Liver (tissue), 3 donors: ENCODE results near the gene TENM3.

Experiments used
- ATF3 ChIP-seq: IDR thresholded peaks from 2 replicates; pipeline ENCODE4 v1.6.1; 2016; ENCODE audit warnings: antibody characterized with exemption
- CTCF ChIP-seq: fragments of 150-350 bp; IDR thresholded peaks from 2 replicates; pipeline ENCODE4 v1.5.1; 2017; ENCODE audit warnings: improper control_type of control experiment, low read depth, low read length; ENCODE audit not compliant: missing input control
- EGR1 ChIP-seq, 2 donors: IDR thresholded peaks; 2 replicates each; pipeline ENCODE4 v1.6.1; 2016 to 2018; ENCODE audit warnings: antibody characterized with exemption in 2 of 2, low read depth in 2 of 2
- FOXA1 ChIP-seq: IDR thresholded peaks from 2 replicates; pipeline ENCODE4 v1.6.1; 2016; ENCODE audit warnings: antibody characterized with exemption
- GABPA ChIP-seq, 2 donors: IDR thresholded peaks in 1 of 2; conservative IDR thresholded peaks in 1 of 2; 2 replicates each; pipeline ENCODE4 v1.6.1; 2016; ENCODE audit warnings: antibody characterized with exemption in 2 of 2, mild to moderate bottlenecking in 1 of 2, moderate library complexity in 1 of 2
- JUND ChIP-seq, 2 donors: IDR thresholded peaks; 2 replicates each; pipeline ENCODE4 v1.6.1; 2016; ENCODE audit warnings: antibody characterized with exemption in 2 of 2
- MAX ChIP-seq: IDR thresholded peaks from 2 replicates; pipeline ENCODE4 v1.6.1; 2016; ENCODE audit warnings: antibody characterized with exemption
- NR2F2 ChIP-seq: IDR thresholded peaks from 2 replicates; pipeline ENCODE4 v1.6.1; 2016; ENCODE audit warnings: antibody characterized with exemption
- RAD21 ChIP-seq, 2 donors: IDR thresholded peaks; 2 replicates each; pipeline ENCODE4 v1.6.1; 2016; ENCODE audit warnings: antibody characterized with exemption in 2 of 2, mild to moderate bottlenecking in 2 of 2
- RXRA ChIP-seq, 2 donors: IDR thresholded peaks; 2 replicates each; pipeline ENCODE4 v1.6.1; 2017 to 2018; ENCODE audit warnings: antibody characterized with exemption in 2 of 2, mild to moderate bottlenecking in 1 of 2
- SP1 ChIP-seq: IDR thresholded peaks from 2 replicates; pipeline ENCODE4 v1.6.1; 2018; ENCODE audit warnings: antibody characterized with exemption, mild to moderate bottlenecking
- TAF1 ChIP-seq: conservative IDR thresholded peaks from 2 replicates; pipeline ENCODE4 v1.6.1; 2016; ENCODE audit warnings: antibody characterized with exemption, mild to moderate bottlenecking
- donor health status: healthy.
- donor health status: healthy.

GRCh38 chr4:182354106-182354505 lies 110.9 kb downstream of the TENM3 start:
- TF ChIP-seq CTCF (no peak), TAF1 (no peak), MAX (no peak), EGR1 (IDR thresholded peaks at IDR 0.05; ENCODE audit: low read depth in 2 of 2) (no peak), RAD21 (IDR thresholded peaks at IDR 0.05) (no peak), JUND (IDR thresholded peaks at IDR 0.05) (no peak), FOXA1 (no peak), GABPA (IDR thresholded peaks at IDR 0.05 in 1 of 2, conservative IDR thresholded peaks at IDR 0.05 in 1 of 2) (no peak), NR2F2 (no peak), SP1 (no peak), ATF3 (no peak), RXRA (IDR thresholded peaks at IDR 0.05) (no peak)
